Hematopoietic multipotent progenitor cell treated with erythropoietin and hydrocortisone succinate and interleukin-3 and kit ligand, for 15 days (in vitro differentiated cells): ENCODE data around the gene STK32B.

ENCODE experiments used
- DNase-seq: peaks from one replicate; pipeline ENCODE4 v3.0.0-alpha.2; 2015; ENCODE audit warnings: low spot score

Gene STK32B

GRCh38 chr4:5365071-5366008 lies 314.1 kb downstream of the STK32B start:
- no peak for DNase-seq

GRCh38 chr4:5366009-5366386 lies 314.7 kb downstream of the STK32B start:
- no peak for DNase-seq

- no peak for DNase-seq
Observed at GRCh38 chr4:5366421-5366820, 315.1 kb downstream of the STK32B start.

GRCh38 chr4:5368426-5368825 lies 317.1 kb downstream of the STK32B start:
- DNase-seq: no peak

- DNase-seq: no peak
Observed at GRCh38 chr4:5370286-5370685, 319.0 kb downstream of the STK32B start.

- DNase-seq: no peak
Observed at GRCh38 chr4:5371415-5372190, 320.3 kb downstream of the STK32B start.

GRCh38 chr4:5372198-5372597 lies 320.9 kb downstream of the STK32B start:
- DNase-seq: no peak

- DNase-seq: no peak
Observed at GRCh38 chr4:5373327-5373726, 322.0 kb downstream of the STK32B start.

GRCh38 chr4:5374592-5374991 lies 323.3 kb downstream of the STK32B start:
- DNase-seq: no peak

- DNase-seq: no peak
Observed at GRCh38 chr4:5374994-5375393, 323.7 kb downstream of the STK32B start.

- no peak for DNase-seq
Observed at GRCh38 chr4:5376015-5376414, 324.7 kb downstream of the STK32B start.

- peak; percentile 6 for DNase-seq
Observed at GRCh38 chr4:5378002-5378401, 326.7 kb downstream of the STK32B start.

GRCh38 chr4:5379895-5380294 lies 328.6 kb downstream of the STK32B start:
- no peak for DNase-seq

GRCh38 chr4:5381961-5382441 lies 330.7 kb downstream of the STK32B start:
- no peak for DNase-seq

GRCh38 chr4:5383191-5383980 lies 332.1 kb downstream of the STK32B start:
- DNase-seq: no peak

- DNase-seq: no peak
Observed at GRCh38 chr4:5385741-5386311, 334.5 kb downstream of the STK32B start.

GRCh38 chr4:5386921-5387320 lies 335.6 kb downstream of the STK32B start:
- no peak for DNase-seq

- no peak for DNase-seq
Observed at GRCh38 chr4:5387457-5387856, 336.2 kb downstream of the STK32B start.

GRCh38 chr4:5389756-5390310 lies 338.6 kb downstream of the STK32B start:
- DNase-seq: no peak

GRCh38 chr4:5391492-5391891 lies 340.2 kb downstream of the STK32B start:
- no peak for DNase-seq

- DNase-seq: no peak
Observed at GRCh38 chr4:5393911-5394513, 342.7 kb downstream of the STK32B start.
